CD4-positive, alpha-beta T cell (primary cell): ENCODE measurements around the gene POP7. TPM values are rescaled to one million over a fixed set of nuclear protein-coding genes. Genes with fewer than 3 reads are reported as not detected.
A peak's percentile ranks its signal among the peaks of the same experiment; 100 is the strongest.

ENCODE experiments used
- ATAC-seq: fragments of 200-7000 bp; cut with Tn5 transposase; one replicate; pipeline ENCODE4 v1.10.0; 2022; ENCODE audit warnings: mild to moderate bottlenecking; ENCODE audit not compliant: poor library complexity
- CTCF ChIA-PET: fragments of 350-600 bp; sonication (Branson Sonifier 250); formaldehyde crosslinking; loops from one replicate; lab custom pipeline; 2021; ENCODE audit warnings: antibody characterized with exemption, inconsistent platforms; lab: Charles Lee
- POLR2A ChIA-PET: fragments of 350-600 bp; sonication (Branson Sonifier 250); formaldehyde crosslinking; loops from one replicate; lab custom pipeline; 2021; ENCODE audit warnings: antibody characterized with exemption, inconsistent platforms; lab: Charles Lee
- DNase-seq, 14 experiments: peaks; one replicate each; pipeline ENCODE4 v3.0.0-alpha.2; 2013 to 2020; ENCODE audit warnings: mixed read lengths in 2 of 14
- H3K27ac ChIP-seq, 2 donors: one replicate each; pipeline versions ENCODE4 v1.5.1 to v1.7.0; 2013; ENCODE audit warnings: low read length in 2 of 2, low read depth in 1 of 2, mild to moderate bottlenecking in 1 of 2
- H3K27me3 ChIP-seq, 2 experiments: 1 replicate in 1 of 2; 2 replicates in 1 of 2; pipeline versions ENCODE4 v1.6.1 to v1.7.0; 2013; ENCODE audit warnings: low read length in 2 of 2, control low read depth in 1 of 2, mild to moderate bottlenecking in 1 of 2, moderate library complexity in 1 of 2; ENCODE audit not compliant: insufficient read depth in 2 of 2, control insufficient read depth in 1 of 2
- H3K36me3 ChIP-seq: one replicate; pipeline ENCODE4 v1.6.1; 2013; ENCODE audit warnings: low read length, control low read depth; ENCODE audit not compliant: insufficient read depth
- H3K4me1 ChIP-seq: one replicate; pipeline ENCODE4 v1.6.1; 2013; ENCODE audit warnings: low read length, control low read depth; ENCODE audit not compliant: insufficient read depth
- H3K4me3 ChIP-seq: one replicate; pipeline ENCODE4 v1.5.1; 2013; ENCODE audit warnings: mild to moderate bottlenecking, low read length, moderate library complexity
- H3K9me3 ChIP-seq, 2 experiments: 1 replicate in 1 of 2; 2 replicates in 1 of 2; pipeline versions ENCODE4 v1.6.1 to v1.7.0; 2013; ENCODE audit warnings: low read length in 2 of 2, mild to moderate bottlenecking in 2 of 2, control low read depth in 1 of 2, moderate library complexity in 1 of 2; ENCODE audit not compliant: control insufficient read depth in 1 of 2, insufficient read depth in 1 of 2
- H3K27ac Mint-ChIP-seq: one replicate; pipeline ENCODE4 v1.8.0; 2020; ENCODE audit warnings: mixed read lengths
- H3K27me3 Mint-ChIP-seq: one replicate; pipeline ENCODE4 v1.8.0; 2021; ENCODE audit warnings: mixed read lengths
- H3K36me3 Mint-ChIP-seq: one replicate; pipeline ENCODE4 v1.8.0; 2021; ENCODE audit warnings: low read depth, mixed read lengths
- H3K4me1 Mint-ChIP-seq: one replicate; pipeline ENCODE4 v1.8.0; 2021; ENCODE audit warnings: low read depth, mixed read lengths
- H3K4me3 Mint-ChIP-seq: one replicate; pipeline ENCODE4 v1.8.0; 2020; ENCODE audit warnings: mild to moderate bottlenecking, mixed read lengths
- H3K9me3 Mint-ChIP-seq: one replicate; pipeline ENCODE4 v1.8.0; 2020; ENCODE audit warnings: mixed read lengths
- CTCF ChIP-seq: fragments of 200-600 bp; IDR thresholded peaks from one replicate; pipeline ENCODE4 v1.8.0; 2022; ENCODE audit warnings: antibody characterized with exemption, mild to moderate bottlenecking
- intact Hi-C, 2 experiments: fragments of 100-400 bp; cut with DNase I in 1 of 2; cut with micrococcal nuclease in 1 of 2; formaldehyde crosslinking; loops; one replicate each; pipeline versions ENCODE4 v1.15.1 to v1.9.0; 2023 to 2025; cut with DNase I, micrococcal nuclease
- total RNA-seq, 174 experiments: library from RNA in 2 of 174; stranded (reverse) in 2 of 174; gene quantifications; one replicate each; pipeline ENCODE4 v1.2.3 and lab custom pipeline; 2021 to 2026

Gene POP7
- total RNA-seq, 2 experiments from 2014 or later, result 7.4 to 7.5 TPM

GRCh38 chr7:100687261-100687660, 18.7 kb upstream of the POP7 start:
- peaks cover 51% of the 10 kb centered on the region for H3K36me3 Mint-ChIP-seq
- intact Hi-C loops, result no loop called here
- no peaks in the 10 kb centered on the region for H3K27me3 ChIP-seq
- H3K4me1 Mint-ChIP-seq, result peaks cover 17% of the 10 kb centered on the region
- H3K27ac Mint-ChIP-seq, result no peak overlapping the region
- H3K4me3 ChIP-seq, result no peak overlapping the region
- DNase-seq (peak in 1 of 14 experiments; percentile 23), ATAC-seq (no peak)
- H3K4me3 Mint-ChIP-seq, result no peak overlapping the region
- H3K4me1 ChIP-seq, result peaks cover 38% of the 10 kb centered on the region
- H3K27me3 Mint-ChIP-seq, result no peaks in the 10 kb centered on the region
- H3K27ac ChIP-seq, result no peak overlapping the region
- H3K9me3 ChIP-seq, result no peaks in the 10 kb centered on the region
- TF ChIP-seq CTCF, result no peak
- peaks cover 77% of the 10 kb centered on the region for H3K36me3 ChIP-seq
- ChIA-PET CTCF (interaction anchor here (1.0 kb wide), 1 partner anchor 18 kb away, joined by 3 read pairs; no protein-coding TSS in a partner anchor), POLR2A (no interaction called here)
- H3K9me3 Mint-ChIP-seq, result no peaks in the 10 kb centered on the region

- ChIA-PET POLR2A (interaction anchor here (1.6 kb wide), 1 partner anchor 15 kb away, joined by 3 read pairs; no protein-coding TSS in a partner anchor), CTCF (interaction anchor here (0.7 kb wide), 1 partner anchor 80 kb away, joined by 3 read pairs; no protein-coding TSS in a partner anchor)
- no peak overlapping the region for H3K27ac Mint-ChIP-seq
- peak in 1 of 14 experiments; percentile 20 for DNase-seq
- Histone ChIP-seq H3K27me3 (no peaks in the 10 kb centered on the region), H3K4me3 (no peak overlapping the region), H3K4me1 (peaks cover 44% of the 10 kb centered on the region), H3K36me3 (peaks cover 72% of the 10 kb centered on the region), H3K27ac (no peak overlapping the region), H3K9me3 (no peaks in the 10 kb centered on the region)
- H3K4me1 Mint-ChIP-seq, result peaks cover 23% of the 10 kb centered on the region
- H3K9me3 Mint-ChIP-seq, result no peaks in the 10 kb centered on the region
- no peak for ATAC-seq
- H3K27me3 Mint-ChIP-seq, result no peaks in the 10 kb centered on the region
- intact Hi-C loops, result no loop called here
- H3K36me3 Mint-ChIP-seq, result peaks cover 51% of the 10 kb centered on the region
- no peak for TF ChIP-seq CTCF
- H3K4me3 Mint-ChIP-seq, result no peak overlapping the region
Measured at GRCh38 chr7:100687751-100688300, 18.1 kb upstream of the POP7 start.

GRCh38 chr7:100688326-100688860, 17.5 kb upstream of the POP7 start:
- no peaks in the 10 kb centered on the region for H3K27me3 ChIP-seq
- H3K4me3 ChIP-seq, result no peak overlapping the region
- Mint-ChIP-seq H3K9me3 (no peaks in the 10 kb centered on the region), H3K27ac (no peak overlapping the region), H3K4me3 (no peak overlapping the region), H3K4me1 (peaks cover 29% of the 10 kb centered on the region), H3K36me3 (peaks cover 54% of the 10 kb centered on the region), H3K27me3 (no peaks in the 10 kb centered on the region)
- ChIA-PET CTCF (interaction anchor here (0.7 kb wide), 1 partner anchor 80 kb away, joined by 3 read pairs; no protein-coding TSS in a partner anchor), POLR2A (interaction anchor here (0.9 to 1.9 kb wide), 5 partner anchors 8 to 102 kb away, joined by 3 to 5 read pairs (median 4); partner anchors contain the start of genes FBXO24 and MOSPD3)
- no peak for TF ChIP-seq CTCF
- peaks cover 50% of the 10 kb centered on the region for H3K4me1 ChIP-seq
- peaks cover 66% of the 10 kb centered on the region for H3K36me3 ChIP-seq
- H3K9me3 ChIP-seq, result no peaks in the 10 kb centered on the region
- intact Hi-C loops, result no loop called here
- no peak overlapping the region for H3K27ac ChIP-seq
- no peak for ATAC-seq
- DNase-seq, result no peak
